Activated CD8-positive, alpha-beta memory T cell treated with anti-CD3 and anti-CD28 coated beads, Interleukin-2, amount 50 U/mL, for 48 hours (primary cell): ENCODE results near the gene CCR3.

Experiments
- DNase-seq: peaks from one replicate; pipeline ENCODE4 v3.0.0-alpha.2; 2020

Gene CCR3

DNA sequence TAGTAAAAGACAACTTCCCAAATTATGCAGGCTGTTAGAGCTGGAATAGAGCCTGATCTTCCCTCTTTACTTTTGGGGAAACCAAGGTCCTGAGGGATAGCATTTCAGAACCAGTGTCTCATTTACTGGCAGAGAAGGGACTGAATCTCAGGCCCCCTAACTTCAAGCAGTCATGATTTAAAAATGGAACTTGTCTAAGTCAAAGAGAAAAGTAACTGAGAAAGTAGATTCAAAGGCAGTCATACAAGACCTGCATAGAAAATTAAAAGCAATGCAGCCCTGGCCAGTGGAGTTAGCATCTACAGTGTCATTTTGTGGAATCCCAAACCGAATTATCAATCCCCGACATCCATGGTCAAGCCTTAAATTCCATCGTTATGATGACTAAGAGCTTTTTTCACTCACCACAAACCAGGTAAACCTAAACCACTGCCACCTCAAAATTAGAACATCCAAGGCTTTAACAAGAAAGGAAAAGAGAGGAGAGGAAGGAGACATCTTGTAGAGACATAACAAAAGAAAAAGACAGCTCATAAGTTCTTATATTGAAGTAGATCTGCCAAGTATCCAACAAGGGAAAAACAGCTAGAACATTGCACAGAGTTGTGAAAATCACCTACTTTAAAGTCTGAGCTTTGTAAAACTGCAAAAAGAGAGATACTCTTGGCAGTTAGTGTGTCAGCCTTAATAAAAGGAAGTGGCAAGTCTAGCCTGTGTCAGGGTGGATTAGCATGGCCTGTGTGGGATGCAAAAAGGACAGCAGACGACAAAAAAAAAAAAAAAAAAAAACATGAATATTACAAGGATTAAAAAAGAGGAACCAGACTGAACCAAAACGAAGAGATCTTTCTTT, 57.6 kb downstream of the CCR3 start:
- no peak for DNase-seq

DNA sequence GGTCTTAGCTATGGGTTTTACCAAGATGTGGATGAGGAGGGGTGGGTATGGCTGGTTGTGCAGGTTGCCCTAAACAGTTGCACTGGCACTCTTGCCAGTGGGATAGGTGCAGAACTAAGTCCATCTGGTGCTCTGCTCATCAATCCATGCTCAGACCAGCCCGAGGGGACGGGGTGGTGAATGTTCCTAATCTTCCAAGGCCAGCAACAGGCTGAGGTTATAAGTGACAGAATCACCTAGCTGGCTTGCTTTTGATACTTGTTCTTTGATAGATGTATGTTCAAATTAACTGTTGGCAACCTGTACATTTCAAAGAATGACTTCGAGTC, 58.2 kb downstream of the CCR3 start:
- no peak for DNase-seq

- DNase-seq = no peak
These were observed 59.0 kb downstream of the CCR3 start for GRCh38 chr3:46301122-46301835.

GRCh38 chr3:46303240-46303639, 61.0 kb downstream of the CCR3 start:
- DNase-seq = no peak

DNA sequence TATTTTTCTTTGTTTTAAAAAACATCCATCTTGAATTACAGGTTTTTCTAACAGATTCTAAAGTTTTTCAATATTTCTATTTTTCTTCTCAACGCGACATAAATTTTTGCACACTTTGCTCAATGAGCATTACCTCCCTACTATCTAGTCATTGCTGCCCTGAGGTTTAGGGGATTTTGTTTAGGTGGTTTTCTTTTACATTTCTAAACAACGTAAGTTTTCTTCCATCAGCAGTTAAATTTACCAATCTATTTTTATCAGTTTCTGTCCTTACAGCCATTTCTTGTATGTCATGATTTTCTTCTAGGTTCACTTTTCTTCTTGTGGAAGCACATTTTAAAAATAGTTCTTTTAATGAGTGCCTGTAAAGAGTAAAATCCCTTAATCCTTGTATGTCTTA, 62.5 kb downstream of the CCR3 start:
- no peak for DNase-seq

DNA sequence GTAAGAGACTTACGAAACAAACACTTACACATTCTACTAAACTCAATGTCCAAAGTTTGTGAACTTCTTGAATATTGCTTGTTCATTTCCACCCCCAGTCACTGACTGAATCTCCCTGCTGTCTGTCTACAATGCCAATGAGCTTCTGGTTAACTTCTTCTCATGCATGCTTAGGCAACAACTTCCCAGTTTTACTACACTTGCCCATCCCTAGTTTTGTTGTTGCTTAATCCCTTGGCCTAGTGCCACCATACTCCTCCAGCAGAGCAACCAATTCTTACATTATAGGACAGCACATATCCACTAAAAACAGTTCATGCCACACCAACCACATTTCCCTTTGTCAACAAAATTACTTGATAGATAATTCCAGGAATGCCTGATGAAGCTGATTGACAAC, 70.7 kb downstream of the CCR3 start:
- no peak for DNase-seq

DNA sequence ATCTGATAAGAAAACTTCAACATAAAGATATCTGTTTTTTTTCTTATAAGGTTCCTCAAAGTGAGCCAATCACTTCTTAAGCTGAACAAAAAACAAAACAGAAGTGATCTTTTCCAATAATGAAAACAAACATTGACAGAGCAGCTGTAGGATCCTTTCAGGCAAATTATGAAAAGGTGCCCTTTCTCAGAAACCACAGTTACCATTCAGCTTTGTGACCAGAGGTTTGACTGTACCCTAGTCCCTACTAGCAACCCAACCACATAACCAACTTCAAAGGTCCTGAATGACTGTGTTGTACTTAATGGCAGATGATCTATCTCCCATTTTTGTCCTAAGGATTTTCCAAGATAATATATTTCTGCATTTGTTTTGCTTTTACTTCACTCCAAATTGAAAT, 72.3 kb downstream of the CCR3 start:
- no peak for DNase-seq

GRCh38 chr3:46316206-46316605, 73.9 kb downstream of the CCR3 start:
- no peak for DNase-seq
